ENCODE results near the gene RABGAP1L.
"Not testable (repeated sequence)": the region's sequence is repeated elsewhere in the genome, so short reads cannot be mapped to it uniquely, and the experiment has no call there.

Gene RABGAP1L

GRCh38 chr1:174326278-174326677 is 167.0 kb downstream of the RABGAP1L start:
- no peak for TF ChIP-seq CTCF (IDR thresholded peaks at IDR 0.05)
- H3K4me1 Mint-ChIP-seq = no peaks in the 10 kb centered on the region

GRCh38 chr1:174333437-174333836 is 174.1 kb downstream of the RABGAP1L start:
- no peaks in the 10 kb centered on the region for H3K36me3 Mint-ChIP-seq (ENCODE audit: low read depth)

More at GRCh38 chr1:174326278-174326677, 167.0 kb downstream of the RABGAP1L start:
- H3K36me3 Mint-ChIP-seq (ENCODE audit: low read depth) = peaks cover 37% of the 10 kb centered on the region
- DNase-seq = no peak
- peaks cover 59% of the 10 kb centered on the region for H3K9me3 Mint-ChIP-seq
- H3K4me3 Mint-ChIP-seq = no peak overlapping the region
- H3K27me3 Mint-ChIP-seq (ENCODE audit: low read depth, poor library complexity) = no peaks in the 10 kb centered on the region
- H3K27ac Mint-ChIP-seq = no peak overlapping the region

GRCh38 chr1:174337000-174337681 is 177.8 kb downstream of the RABGAP1L start:
- no peak for TF ChIP-seq CTCF (IDR thresholded peaks at IDR 0.05)
- no peaks in the 10 kb centered on the region for H3K36me3 Mint-ChIP-seq (ENCODE audit: low read depth)
- no peaks in the 10 kb centered on the region for H3K27me3 Mint-ChIP-seq (ENCODE audit: low read depth, poor library complexity)
- H3K27ac Mint-ChIP-seq = peak overlapping the region; percentile 8
- no peaks in the 10 kb centered on the region for H3K4me1 Mint-ChIP-seq
- no peak overlapping the region for H3K4me3 Mint-ChIP-seq
- DNase-seq = no peak
- no peaks in the 10 kb centered on the region for H3K9me3 Mint-ChIP-seq

More at GRCh38 chr1:174333437-174333836, 174.1 kb downstream of the RABGAP1L start:
- H3K27me3 Mint-ChIP-seq (ENCODE audit: low read depth, poor library complexity) = no peaks in the 10 kb centered on the region
- no peak for DNase-seq
- H3K4me1 Mint-ChIP-seq = no peaks in the 10 kb centered on the region
- peaks cover 3% of the 10 kb centered on the region for H3K9me3 Mint-ChIP-seq
- peak overlapping the region; percentile 23 for H3K27ac Mint-ChIP-seq
- H3K4me3 Mint-ChIP-seq = no peak overlapping the region
- no peak for TF ChIP-seq CTCF (IDR thresholded peaks at IDR 0.05)

- DNase-seq = not testable (repeated sequence)
Measured at GRCh38 chr1:174340404-174340803, 181.1 kb downstream of the RABGAP1L start.

GRCh38 chr1:174344162-174344561 is 184.8 kb downstream of the RABGAP1L start:
- no peak for TF ChIP-seq CTCF (IDR thresholded peaks at IDR 0.05)
- H3K36me3 Mint-ChIP-seq (ENCODE audit: low read depth) = peaks cover 7% of the 10 kb centered on the region
- H3K9me3 Mint-ChIP-seq = peaks cover 15% of the 10 kb centered on the region
- no peak for DNase-seq
- peaks cover 4% of the 10 kb centered on the region for H3K27me3 Mint-ChIP-seq (ENCODE audit: low read depth, poor library complexity)
- no peak overlapping the region for H3K4me3 Mint-ChIP-seq
- no peak overlapping the region for H3K27ac Mint-ChIP-seq
- H3K4me1 Mint-ChIP-seq = no peaks in the 10 kb centered on the region

More at GRCh38 chr1:174340404-174340803, 181.1 kb downstream of the RABGAP1L start:
- not testable (repeated sequence) for H3K4me3 Mint-ChIP-seq; H3K27ac Mint-ChIP-seq; H3K9me3 Mint-ChIP-seq; H3K27me3 Mint-ChIP-seq (ENCODE audit: low read depth, poor library complexity); H3K36me3 Mint-ChIP-seq (ENCODE audit: low read depth); H3K4me1 Mint-ChIP-seq

GRCh38 chr1:174352117-174352516 is 192.8 kb downstream of the RABGAP1L start:
- Mint-ChIP-seq H3K4me3 (no peak overlapping the region), H3K9me3 (peaks cover 30% of the 10 kb centered on the region), H3K27me3 (ENCODE audit: low read depth, poor library complexity) (peaks cover 4% of the 10 kb centered on the region), H3K4me1 (no peaks in the 10 kb centered on the region), H3K36me3 (ENCODE audit: low read depth) (peaks cover 24% of the 10 kb centered on the region), H3K27ac (no peak overlapping the region)
- DNase-seq = no peak
- no peak for TF ChIP-seq CTCF (IDR thresholded peaks at IDR 0.05)
